Measurements from ENCODE around the gene RFNG.

GRCh38 chr17:82087961-82088837, 36.6 kb upstream of the RFNG start:
- TF ChIP-seq, protein P1, sequence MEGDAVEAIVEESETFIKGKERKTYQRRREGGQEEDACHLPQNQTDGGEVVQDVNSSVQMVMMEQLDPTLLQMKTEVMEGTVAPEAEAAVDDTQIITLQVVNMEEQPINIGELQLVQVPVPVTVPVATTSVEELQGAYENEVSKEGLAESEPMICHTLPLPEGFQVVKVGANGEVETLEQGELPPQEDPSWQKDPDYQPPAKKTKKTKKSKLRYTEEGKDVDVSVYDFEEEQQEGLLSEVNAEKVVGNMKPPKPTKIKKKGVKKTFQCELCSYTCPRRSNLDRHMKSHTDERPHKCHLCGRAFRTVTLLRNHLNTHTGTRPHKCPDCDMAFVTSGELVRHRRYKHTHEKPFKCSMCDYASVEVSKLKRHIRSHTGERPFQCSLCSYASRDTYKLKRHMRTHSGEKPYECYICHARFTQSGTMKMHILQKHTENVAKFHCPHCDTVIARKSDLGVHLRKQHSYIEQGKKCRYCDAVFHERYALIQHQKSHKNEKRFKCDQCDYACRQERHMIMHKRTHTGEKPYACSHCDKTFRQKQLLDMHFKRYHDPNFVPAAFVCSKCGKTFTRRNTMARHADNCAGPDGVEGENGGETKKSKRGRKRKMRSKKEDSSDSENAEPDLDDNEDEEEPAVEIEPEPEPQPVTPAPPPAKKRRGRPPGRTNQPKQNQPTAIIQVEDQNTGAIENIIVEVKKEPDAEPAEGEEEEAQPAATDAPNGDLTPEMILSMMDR (IDR thresholded peaks at IDR 0.05; ENCODE audit: low read depth, low read length), result no peak
- TF ChIP-seq POLR2A (IDR thresholded peaks at IDR 0.05; ENCODE audit: extremely low read depth, insufficient read length), result peak; percentile 20

All from NB4 (cell line).